GM19240 (cell line): ENCODE results near the gene KIAA1217.
"Not testable (repeated sequence)": the region's sequence is repeated elsewhere in the genome, so short reads cannot be mapped to it uniquely, and the experiment has no call there.

ENCODE experiments used
- DNase-seq: peaks from one replicate; pipeline ENCODE4 v3.0.0; 2011; ENCODE audit warnings: low spot score; ENCODE audit not compliant: insufficient read length

KIAA1217 gene

DNA sequence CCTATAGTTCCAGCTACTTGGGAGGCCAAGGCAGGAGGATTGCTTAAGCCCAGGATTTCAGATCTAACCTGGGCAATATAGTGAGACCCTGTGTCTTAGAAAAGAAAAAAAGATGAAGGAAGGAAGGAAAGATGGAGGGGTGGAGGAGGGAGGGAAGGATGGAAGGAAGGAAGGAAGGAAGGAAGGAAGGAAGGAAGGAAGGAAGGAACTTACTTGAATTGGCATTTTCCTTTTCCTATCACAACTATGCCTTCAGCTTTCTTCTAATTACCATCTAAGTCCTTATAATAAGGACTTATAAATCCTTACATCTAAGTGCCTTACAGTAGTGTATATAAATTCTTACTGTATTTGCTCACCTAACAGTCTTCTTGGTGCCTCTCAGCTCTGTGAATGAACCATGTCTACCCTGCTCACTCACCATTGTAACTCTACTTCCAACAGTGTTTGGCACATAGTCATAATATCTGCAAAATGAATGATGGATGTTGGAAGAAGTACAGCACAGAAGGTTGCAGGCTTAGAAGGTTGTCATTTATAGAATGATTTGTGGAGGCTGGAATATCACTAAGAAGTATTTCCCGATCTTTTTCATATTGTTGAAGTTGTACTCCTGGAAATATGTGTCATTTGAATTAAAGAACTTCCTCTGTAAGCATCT is 125.5 kb downstream of the KIAA1217 start:
- DNase-seq = no peak

GRCh38 chr10:24337723-24338122 is 128.8 kb downstream of the KIAA1217 start:
- DNase-seq = not testable (repeated sequence)

- no peak for DNase-seq
These were observed 130.4 kb downstream of the KIAA1217 start for GRCh38 chr10:24339387-24339786.

GRCh38 chr10:24340446-24340845 is 131.5 kb downstream of the KIAA1217 start:
- DNase-seq = no peak

- DNase-seq = no peak
These were observed 131.9 kb downstream of the KIAA1217 start for GRCh38 chr10:24340883-24341282.

GRCh38 chr10:24341371-24341770 is 132.4 kb downstream of the KIAA1217 start:
- no peak for DNase-seq

GRCh38 chr10:24341897-24342296 is 133.0 kb downstream of the KIAA1217 start:
- no peak for DNase-seq

DNA sequence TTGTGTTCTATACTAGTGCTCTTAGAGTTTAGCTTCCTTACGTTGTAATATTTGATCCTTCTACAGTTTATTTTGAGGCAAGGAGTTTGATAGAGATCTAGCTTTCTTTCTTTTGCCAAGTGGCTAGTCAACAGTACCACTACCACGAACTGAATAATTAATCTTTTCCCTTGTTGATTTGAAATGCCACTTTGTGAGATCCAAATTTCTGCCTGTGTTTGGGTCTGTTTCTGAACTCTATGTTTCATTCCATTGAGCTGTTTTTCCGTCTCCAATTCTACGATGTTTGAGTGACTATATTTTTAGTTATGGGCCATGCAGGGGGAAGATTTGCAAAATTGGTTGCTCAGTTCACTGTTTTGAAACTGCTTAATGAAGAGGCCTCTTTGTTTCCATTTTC is 134.7 kb downstream of the KIAA1217 start:
- DNase-seq = no peak

- no peak for DNase-seq
These were observed 135.3 kb downstream of the KIAA1217 start for GRCh38 chr10:24344279-24344678.

- no peak for DNase-seq
These were observed 135.9 kb downstream of the KIAA1217 start for GRCh38 chr10:24344695-24345463.

- no peak for DNase-seq
These were observed 138.1 kb downstream of the KIAA1217 start for GRCh38 chr10:24346877-24347519.

- DNase-seq = no peak
These were observed 140.6 kb downstream of the KIAA1217 start for GRCh38 chr10:24349379-24350001.

GRCh38 chr10:24350070-24350921 is 141.4 kb downstream of the KIAA1217 start:
- no peak for DNase-seq

GRCh38 chr10:24350922-24351225 is 141.9 kb downstream of the KIAA1217 start:
- DNase-seq = not testable (repeated sequence)

GRCh38 chr10:24351961-24352360 is 143.0 kb downstream of the KIAA1217 start:
- DNase-seq = no peak

GRCh38 chr10:24352399-24352798 is 143.5 kb downstream of the KIAA1217 start:
- no peak for DNase-seq

DNA sequence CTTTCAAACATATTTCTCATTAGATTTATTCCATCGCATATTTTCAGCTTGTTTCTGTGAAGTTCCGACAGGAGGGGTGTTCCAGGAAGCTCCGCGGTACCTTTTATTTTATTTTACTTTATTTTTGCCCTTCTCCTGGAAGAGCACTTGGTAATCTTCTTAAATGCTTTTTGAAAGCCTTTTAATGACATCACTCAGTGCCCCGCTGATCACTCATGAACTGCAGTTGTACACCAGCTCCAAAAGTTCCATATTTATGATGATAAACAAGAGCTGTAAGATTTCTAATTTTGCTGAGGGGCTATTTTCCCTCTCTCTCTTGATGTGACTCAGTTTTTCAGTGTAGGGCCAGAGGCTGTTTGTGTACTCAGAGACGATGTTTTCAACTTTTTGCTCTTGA is 144.4 kb downstream of the KIAA1217 start:
- DNase-seq = no peak

GRCh38 chr10:24355056-24355688 is 146.2 kb downstream of the KIAA1217 start:
- DNase-seq = no peak

- DNase-seq = no peak
These were observed 148.5 kb downstream of the KIAA1217 start for GRCh38 chr10:24357344-24358004.

- DNase-seq = no peak
These were observed 149.1 kb downstream of the KIAA1217 start for GRCh38 chr10:24358022-24358421.
